ENCODE measurements around the gene COPS2. TPM values are rescaled to one million over a fixed set of nuclear protein-coding genes. Genes with fewer than 3 reads are reported as not detected.

The COPS2 gene
- polyA plus RNA-seq, 1 of the 3 experiments (the other 2 are of a cell fraction), result 21.3 TPM

DNA sequence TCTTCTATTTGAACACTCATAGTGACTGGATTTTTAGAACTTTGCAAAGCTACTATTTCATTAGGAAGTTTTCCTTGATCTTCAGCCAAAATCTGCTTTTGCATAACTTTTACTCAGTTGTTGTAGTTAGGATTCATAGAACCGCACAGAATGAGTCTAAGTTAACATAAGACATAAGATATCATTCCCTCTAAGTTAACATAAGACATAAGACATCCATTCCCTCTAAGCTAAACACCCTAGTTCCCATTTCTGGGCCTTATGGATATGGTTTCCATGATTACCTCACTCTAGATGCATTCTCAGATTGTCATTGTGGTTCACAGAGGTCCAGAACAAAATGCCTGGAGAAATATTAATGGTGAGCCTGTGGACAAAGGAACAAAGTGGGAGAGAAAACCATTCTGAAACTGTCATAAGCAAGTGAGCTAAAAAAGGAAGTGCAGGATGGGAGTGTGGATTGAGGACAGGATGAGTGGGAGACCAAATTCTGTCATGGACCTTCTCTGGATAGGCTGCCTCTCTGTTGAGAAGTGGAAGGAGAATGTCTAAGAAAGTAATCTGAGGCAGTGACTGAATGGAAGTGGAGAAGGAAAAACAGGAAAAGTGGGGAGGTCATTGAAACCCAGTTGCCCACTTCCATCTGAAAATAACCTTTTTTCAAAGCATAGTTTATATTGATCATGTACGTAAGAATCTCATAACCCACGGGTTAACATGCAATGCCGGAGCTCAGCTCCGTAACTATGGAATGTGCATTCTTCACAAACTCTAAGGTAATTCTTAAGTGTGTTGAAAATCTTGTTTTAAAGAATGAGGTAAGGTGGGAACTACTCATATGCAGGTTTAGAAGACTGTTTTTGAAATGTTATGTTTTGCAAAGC lies 71.8 kb downstream of the COPS2 start:
- H3K36me3 ChIP-seq (replicated peaks in 1 of 2; ENCODE audit: control insufficient read depth in 1 of 2, insufficient read depth in 2 of 2, low read length in 1 of 2), result no peaks in the 10 kb centered on the region
- CTCF ChIA-PET, result no interaction called here
- H3K4me1 ChIP-seq (ENCODE audit: control insufficient read depth in 1 of 2, insufficient read depth in 2 of 2, low read depth in 1 of 2, low read length in 1 of 2), result no peaks in the 10 kb centered on the region; a peak in 1 of 4 replicates
- H3K9me2 ChIP-seq, result no peaks in the 10 kb centered on the region
- peak overlapping the region in 1 of 2 experiments; percentile 75; a peak in 2 of 4 replicates for H3K27ac ChIP-seq (ENCODE audit: low read depth in 2 of 2, low read length in 1 of 2)
- no peak overlapping the region for H3K9ac ChIP-seq
- H3K4me2 ChIP-seq, result no peak overlapping the region
- TF ChIP-seq, protein P1, sequence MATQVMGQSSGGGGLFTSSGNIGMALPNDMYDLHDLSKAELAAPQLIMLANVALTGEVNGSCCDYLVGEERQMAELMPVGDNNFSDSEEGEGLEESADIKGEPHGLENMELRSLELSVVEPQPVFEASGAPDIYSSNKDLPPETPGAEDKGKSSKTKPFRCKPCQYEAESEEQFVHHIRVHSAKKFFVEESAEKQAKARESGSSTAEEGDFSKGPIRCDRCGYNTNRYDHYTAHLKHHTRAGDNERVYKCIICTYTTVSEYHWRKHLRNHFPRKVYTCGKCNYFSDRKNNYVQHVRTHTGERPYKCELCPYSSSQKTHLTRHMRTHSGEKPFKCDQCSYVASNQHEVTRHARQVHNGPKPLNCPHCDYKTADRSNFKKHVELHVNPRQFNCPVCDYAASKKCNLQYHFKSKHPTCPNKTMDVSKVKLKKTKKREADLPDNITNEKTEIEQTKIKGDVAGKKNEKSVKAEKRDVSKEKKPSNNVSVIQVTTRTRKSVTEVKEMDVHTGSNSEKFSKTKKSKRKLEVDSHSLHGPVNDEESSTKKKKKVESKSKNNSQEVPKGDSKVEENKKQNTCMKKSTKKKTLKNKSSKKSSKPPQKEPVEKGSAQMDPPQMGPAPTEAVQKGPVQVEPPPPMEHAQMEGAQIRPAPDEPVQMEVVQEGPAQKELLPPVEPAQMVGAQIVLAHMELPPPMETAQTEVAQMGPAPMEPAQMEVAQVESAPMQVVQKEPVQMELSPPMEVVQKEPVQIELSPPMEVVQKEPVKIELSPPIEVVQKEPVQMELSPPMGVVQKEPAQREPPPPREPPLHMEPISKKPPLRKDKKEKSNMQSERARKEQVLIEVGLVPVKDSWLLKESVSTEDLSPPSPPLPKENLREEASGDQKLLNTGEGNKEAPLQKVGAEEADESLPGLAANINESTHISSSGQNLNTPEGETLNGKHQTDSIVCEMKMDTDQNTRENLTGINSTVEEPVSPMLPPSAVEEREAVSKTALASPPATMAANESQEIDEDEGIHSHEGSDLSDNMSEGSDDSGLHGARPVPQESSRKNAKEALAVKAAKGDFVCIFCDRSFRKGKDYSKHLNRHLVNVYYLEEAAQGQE (IDR thresholded peaks at IDR 0.05; ENCODE audit: low read depth, low read length), result no peak
- peak; percentile 45; the same call in 1 of the 2 replicates for TF ChIP-seq TCF12 (IDR thresholded peaks at IDR 0.05)
- 0 out of 2 replicates have a peak, but pooled peaks have one; percentile 35 for TF ChIP-seq JUND (IDR thresholded peaks at IDR 0.05)
- no peak for TF ChIP-seq EP300 (IDR thresholded peaks at IDR 0.05; ENCODE audit: borderline replicate concordance in 1 of 2, low read depth in 1 of 2, low read length in 1 of 2)
- POLR2A ChIA-PET, result no interaction called here
- H3K4me3 ChIP-seq (ENCODE audit: low read depth in 2 of 2, low read length in 1 of 2), result no peak overlapping the region
- H3K79me2 ChIP-seq (ENCODE audit: insufficient read depth), result no peaks in the 10 kb centered on the region
- H3K9me3 ChIP-seq, result no peaks in the 10 kb centered on the region
- H3K27me3 ChIP-seq (ENCODE audit: insufficient read depth), result no peaks in the 10 kb centered on the region
- H4K20me1 ChIP-seq (ENCODE audit: insufficient read depth), result no peaks in the 10 kb centered on the region
- peaks cover 3% of the 10 kb centered on the region for H3F3A ChIP-seq (replicated peaks; ENCODE audit: insufficient read depth)
- DNase-seq, result no peak
- 84% methylated on average over 5 of the region's 5 CpGs for WGBS (ENCODE audit: low lambda C conversion rate)
- H2AFZ ChIP-seq (ENCODE audit: low read depth), result 0 out of 2 replicates have a peak overlapping the region, but pooled peaks have one; percentile 1

DNA sequence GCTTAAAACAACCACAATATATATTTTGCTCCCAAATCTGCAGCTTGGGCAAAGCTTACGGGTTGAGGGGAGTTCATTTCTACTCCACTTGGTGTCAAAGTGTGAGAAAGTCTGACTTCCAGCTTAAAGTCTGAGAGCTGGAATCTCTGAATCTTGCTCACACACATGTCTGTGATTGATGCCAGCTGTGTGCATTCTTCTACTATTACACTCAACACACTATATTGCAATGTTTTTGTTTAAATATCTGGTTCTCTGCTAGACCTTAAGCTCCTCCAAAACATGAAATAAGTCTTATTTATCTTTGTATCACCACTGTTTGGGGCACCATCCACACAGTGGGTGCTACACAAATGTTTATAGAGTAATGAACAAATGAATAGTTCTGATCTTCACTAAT lies 72.4 kb downstream of the COPS2 start:
- H3K4me1 ChIP-seq (ENCODE audit: control insufficient read depth in 1 of 2, insufficient read depth in 2 of 2, low read depth in 1 of 2, low read length in 1 of 2), result no peaks in the 10 kb centered on the region; a peak in 1 of 4 replicates
- peaks cover 3% of the 10 kb centered on the region for H3F3A ChIP-seq (replicated peaks; ENCODE audit: insufficient read depth)
- POLR2A ChIA-PET, result no interaction called here
- H3K9me2 ChIP-seq, result no peaks in the 10 kb centered on the region
- no peaks in the 10 kb centered on the region for H3K36me3 ChIP-seq (replicated peaks in 1 of 2; ENCODE audit: control insufficient read depth in 1 of 2, insufficient read depth in 2 of 2, low read length in 1 of 2)
- 19% methylated on average over 1 of the region's 1 CpG for WGBS (ENCODE audit: low lambda C conversion rate)
- H3K9me3 ChIP-seq, result no peaks in the 10 kb centered on the region
- CTCF ChIA-PET, result no interaction called here
- no peak overlapping the region for H3K4me3 ChIP-seq (ENCODE audit: low read depth in 2 of 2, low read length in 1 of 2)
- H2AFZ ChIP-seq (ENCODE audit: low read depth), result 0 out of 2 replicates have a peak overlapping the region, but pooled peaks have one; percentile 0
- no peaks in the 10 kb centered on the region for H3K79me2 ChIP-seq (ENCODE audit: insufficient read depth)
- no peak overlapping the region for H3K4me2 ChIP-seq
- H3K27ac ChIP-seq (ENCODE audit: low read depth in 2 of 2, low read length in 1 of 2), result peak overlapping the region in 1 of 2 experiments; percentile 75; a peak in 2 of 4 replicates
- no peak for TF ChIP-seq POLR2AphosphoS5 (IDR thresholded peaks at IDR 0.05; ENCODE audit: low read depth, low read length)
- TF ChIP-seq RCOR1 (IDR thresholded peaks at IDR 0.05; ENCODE audit: low read length), result no peak
- peak; percentile 43; the same call in 1 of the 2 replicates for TF ChIP-seq TCF12 (IDR thresholded peaks at IDR 0.05)
- TF ChIP-seq YY1 (IDR thresholded peaks at IDR 0.05; ENCODE audit: low read depth), result no peak
- TF ChIP-seq, protein P1 (IDR thresholded peaks at IDR 0.05; ENCODE audit: low read depth, low read length), result no peak
- no peak for DNase-seq
- H4K20me1 ChIP-seq (ENCODE audit: insufficient read depth), result no peaks in the 10 kb centered on the region
- no peak overlapping the region for H3K9ac ChIP-seq
- no peaks in the 10 kb centered on the region for H3K27me3 ChIP-seq (ENCODE audit: insufficient read depth)

All from SK-N-SH (cell line).